OCI-M1 (cell line): ENCODE measurements around the gene DRC7.

Experiments
- DNase-seq: peaks from one replicate; lab custom pipeline; 2025; lab: John Stamatoyannopoulos, UW

Gene DRC7

DNA sequence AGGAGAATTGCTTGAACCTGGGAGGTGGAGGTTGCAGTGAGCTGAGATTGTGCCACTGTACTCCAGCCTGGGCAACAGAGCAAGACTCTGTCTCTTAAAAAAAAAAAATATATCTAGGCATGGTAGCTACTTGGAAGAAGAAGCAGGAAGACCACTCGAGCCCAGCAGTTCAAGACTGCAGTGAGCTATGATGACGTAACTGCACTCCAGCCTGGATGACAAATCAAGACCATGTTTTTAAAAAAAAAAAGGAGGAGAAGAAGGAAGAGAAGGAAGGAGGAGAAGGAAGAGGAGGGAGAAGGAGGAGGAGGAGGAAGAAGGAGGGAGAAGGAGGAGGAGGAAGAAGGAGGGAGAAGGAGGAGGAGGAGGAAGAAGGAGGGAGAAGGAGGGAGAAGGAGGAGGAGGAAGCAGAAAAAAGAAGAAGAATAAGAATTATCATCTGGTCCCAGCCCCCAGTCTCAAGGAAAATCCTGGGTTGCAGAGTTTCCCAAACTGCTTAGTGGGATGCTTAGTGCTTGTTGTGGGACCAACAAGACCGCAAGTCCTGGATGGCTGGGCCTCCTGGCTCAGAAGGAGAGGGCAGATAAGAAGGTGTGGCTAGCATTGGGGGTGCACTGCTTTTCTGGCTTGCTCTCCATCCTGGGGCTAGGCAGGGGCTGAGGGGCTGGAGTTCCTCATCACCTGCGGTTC, 3.7 kb upstream of the DRC7 start:
- peak; percentile 88 for DNase-seq

DNA sequence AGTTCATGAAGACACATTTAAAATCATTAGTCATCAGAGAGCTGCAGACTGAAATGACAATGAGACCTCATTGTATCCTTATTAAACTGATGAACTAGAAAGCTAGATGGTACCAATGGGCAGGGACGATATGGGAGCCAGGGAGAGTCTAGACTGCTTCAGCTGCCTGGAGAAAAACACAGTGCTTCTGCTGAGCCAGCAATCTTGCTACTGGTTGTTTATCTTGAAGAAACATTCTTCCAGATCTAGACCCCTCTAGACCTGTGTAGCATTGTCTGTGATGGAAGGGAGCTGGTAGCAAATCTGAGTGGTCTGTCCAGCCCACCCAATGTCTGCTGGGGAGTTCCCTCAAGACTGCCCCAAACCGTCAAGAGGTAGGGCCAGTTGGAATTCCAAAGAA, 2.0 kb upstream of the DRC7 start:
- no peak for DNase-seq

DNA sequence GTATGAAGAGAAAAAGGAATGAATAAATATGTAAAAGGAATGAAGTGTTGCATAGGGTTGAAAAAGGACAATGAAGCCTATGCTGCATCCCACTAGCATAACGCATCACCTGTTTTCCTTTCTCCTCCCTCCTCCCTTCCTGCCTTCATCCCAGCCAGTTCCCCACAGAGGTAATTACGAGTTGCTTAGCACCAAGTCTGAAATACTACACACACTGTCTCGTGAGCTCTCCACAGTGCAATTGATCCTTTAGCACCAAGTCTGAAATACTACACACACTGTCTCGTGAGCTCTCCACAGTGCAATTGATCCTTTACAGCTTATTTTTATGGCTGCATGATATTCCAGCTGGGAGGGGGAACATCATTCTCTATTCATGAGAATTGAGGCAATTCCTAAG, 1.1 kb upstream of the DRC7 start:
- DNase-seq: no peak

DNA sequence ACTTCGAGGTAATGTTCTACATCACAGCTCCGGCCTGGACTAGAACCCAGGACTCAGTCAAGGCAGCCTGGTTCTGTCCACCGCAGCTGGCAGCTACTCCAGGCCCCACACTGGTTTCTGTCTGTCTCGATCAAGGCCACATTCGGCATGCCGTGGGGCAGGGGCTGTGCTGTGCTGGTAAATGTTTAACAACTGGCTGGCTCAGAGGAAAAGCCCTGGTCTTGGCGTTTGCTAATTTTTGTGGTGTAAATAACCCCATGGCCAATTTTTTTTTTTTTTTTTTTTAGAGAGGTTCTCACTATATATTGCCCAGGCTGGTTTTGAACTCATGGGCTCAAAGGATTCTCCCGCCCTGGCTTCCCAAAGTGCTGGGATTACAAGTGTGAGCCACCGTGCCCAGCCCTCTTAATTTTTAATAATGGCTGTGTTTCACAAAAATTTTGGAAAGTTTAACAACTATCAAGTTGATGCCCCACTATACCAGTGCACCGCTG, 328 bp upstream of the DRC7 start:
- no peak for DNase-seq

DNA sequence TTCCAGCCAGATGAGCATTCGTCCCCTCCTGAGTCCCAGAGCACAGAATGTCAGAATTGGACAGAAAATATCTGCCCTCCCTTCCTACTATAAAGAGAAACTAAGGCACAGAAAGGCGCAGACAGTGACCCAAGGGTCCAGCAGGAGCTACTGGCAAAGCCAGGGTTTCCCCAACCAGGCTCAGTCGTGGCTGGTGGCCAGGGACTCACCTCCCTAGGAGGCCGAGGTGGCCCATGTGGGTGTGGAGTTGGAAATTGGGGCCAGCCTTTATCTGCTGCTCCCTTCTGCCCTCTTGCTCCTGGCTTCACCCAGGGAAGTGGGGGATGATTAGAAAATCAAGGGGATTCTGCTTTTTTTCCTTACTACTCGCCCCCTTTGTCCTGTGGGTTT, 1.1 kb downstream of the DRC7 start:
- DNase-seq: no peak

DNA sequence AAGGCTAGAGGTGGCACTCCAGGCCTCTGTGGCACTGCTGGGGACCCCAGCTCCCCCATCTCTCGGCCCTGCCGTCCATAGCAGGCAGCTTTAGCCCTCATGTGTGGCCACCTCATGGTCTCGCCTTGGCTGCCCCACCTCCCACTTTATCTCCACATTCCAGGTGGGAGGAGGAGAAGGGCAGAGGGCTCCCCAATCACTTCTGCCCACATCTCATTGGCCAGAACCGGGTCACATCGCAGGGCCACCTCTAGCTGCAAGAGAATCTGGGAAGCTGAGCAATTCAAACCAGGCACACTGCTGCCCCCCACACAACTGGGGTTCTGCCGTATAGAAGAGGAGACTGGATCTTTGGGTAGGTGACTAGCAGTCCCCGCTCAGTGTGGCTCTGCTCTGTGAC, 1.6 kb downstream of the DRC7 start:
- DNase-seq: no peak

DNA sequence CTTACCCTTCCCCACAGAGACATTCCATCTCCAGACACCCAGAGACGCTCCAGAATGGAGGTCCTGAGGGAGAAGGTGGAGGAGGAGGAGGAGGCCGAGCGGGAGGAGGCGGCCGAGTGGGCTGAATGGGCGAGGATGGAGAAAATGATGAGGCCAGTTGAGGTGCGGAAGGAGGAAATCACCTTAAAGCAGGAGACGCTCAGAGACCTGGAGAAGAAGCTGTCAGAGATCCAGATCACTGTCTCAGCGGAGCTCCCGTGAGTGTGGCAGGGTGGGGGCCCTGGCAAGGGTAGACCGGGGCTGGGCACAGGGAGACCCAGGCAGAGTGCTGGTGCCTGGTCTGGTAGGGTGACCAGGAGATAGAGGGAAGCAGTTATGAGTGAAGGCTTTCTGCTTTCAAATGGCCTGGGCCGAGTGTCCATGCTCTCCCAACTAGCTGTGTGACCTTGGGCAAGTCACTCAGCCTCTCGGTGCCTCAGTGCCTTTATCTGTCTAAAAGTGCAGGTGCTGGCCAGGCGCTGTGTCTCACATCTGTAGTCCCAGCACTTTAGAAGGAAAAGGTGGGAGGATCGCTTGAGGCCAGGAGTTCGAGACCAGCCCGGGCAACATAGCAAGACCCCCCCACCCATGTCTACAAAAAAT, 3.4 kb downstream of the DRC7 start:
- DNase-seq: no peak

DNA sequence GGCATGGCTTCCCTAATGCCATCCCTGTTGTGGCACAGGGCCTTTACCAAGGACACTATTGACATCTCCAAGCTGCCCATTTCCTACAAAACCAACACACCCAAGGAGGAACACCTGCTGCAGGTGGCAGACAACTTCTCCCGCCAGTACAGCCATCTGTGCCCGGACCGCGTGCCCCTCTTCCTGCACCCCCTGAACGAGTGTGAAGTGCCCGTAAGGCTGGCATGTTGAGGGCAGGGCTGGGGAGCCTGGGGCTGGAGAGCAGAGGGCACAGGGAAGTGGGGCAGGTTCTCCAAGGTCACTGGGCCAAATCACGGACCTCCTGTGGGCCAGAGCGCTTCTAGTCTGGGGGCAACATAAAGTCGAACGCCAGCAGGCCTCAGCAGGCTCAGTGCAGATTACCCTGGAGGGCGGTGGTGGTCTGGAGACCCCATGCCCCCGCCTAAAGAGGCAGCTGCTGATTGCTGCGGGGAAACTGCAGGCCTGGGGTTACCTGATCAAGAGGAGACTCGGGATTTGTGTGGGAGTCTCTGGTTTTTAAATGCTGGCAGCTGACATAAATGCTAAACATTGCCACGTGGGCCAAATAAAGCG, 4.3 kb downstream of the DRC7 start:
- no peak for DNase-seq

DNA sequence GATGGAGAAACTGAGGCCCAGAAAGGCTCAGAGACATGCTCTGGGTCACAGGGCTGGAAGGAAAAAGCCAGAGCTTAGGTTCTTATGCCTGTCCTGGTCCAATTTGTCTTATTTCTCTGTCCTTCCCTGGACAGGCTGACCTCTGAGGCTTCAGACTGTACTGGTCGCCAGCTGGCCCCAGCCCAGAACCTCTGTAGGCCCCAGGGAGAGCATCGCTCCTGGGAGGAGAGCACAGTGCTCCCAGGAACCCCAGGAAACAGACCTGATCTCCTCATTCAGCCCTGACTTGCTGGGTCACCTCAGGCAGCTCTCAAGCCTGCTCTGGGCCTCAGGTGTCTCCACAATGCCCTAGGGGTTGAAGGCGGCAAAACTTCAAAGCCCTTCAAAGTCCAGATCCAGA, 4.9 kb downstream of the DRC7 start:
- no peak for DNase-seq

DNA sequence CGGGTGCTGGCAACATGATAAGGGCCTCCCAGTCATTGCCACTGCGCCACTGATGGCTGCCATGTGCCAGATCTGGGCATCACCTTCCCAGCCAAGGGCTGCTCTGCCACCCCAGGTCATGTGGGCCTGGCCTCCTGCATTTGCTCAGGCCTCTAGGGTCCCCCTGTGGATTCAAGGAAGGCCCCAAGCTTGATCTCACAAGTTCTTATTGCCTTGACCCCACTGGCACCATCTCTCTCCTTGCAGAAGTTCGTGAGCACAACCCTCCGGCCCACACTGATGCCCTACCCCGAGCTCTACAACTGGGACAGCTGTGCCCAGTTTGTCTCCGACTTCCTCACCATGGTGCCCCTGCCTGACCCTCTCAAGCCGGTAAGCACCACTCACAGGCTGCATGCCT, 5.3 kb downstream of the DRC7 start:
- DNase-seq: no peak

DNA sequence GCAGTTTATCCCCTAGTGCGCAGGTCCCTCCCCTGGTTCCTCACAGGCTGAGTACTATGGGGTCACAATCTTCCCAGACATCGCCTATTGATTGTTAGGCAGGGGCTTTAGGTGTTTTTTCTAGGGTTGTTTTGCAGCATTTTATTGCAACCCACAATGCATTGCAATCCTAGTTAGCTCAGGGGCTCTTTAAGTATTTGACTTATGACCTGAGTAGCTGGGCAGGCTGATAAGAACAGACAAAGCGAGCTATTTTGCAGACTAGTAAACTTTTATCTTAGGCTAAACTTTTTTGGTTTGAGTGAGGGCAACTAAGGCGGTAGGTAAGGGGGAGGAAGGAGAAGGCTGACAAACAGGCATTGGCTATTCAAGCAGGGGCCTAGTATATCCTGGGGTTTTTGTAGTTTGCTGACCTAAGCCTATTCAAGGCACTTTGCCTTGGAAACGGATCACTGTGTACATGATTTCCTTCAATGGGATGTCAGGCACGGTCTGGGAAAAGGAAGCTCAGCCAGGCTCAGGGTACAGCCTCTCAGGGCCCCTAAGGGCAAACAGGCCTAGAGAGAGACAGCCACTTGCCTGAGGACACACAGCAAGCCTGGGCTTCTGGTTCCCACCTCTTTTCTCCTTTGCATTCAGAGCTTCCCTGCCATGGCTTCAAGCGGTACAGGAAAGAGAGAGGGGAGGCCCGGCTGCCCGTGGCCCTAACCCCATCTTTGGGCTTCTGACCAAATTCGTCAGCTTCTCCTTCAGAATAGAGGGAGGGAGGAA, 6.4 kb downstream of the DRC7 start:
- peak; percentile 62 for DNase-seq

DNA sequence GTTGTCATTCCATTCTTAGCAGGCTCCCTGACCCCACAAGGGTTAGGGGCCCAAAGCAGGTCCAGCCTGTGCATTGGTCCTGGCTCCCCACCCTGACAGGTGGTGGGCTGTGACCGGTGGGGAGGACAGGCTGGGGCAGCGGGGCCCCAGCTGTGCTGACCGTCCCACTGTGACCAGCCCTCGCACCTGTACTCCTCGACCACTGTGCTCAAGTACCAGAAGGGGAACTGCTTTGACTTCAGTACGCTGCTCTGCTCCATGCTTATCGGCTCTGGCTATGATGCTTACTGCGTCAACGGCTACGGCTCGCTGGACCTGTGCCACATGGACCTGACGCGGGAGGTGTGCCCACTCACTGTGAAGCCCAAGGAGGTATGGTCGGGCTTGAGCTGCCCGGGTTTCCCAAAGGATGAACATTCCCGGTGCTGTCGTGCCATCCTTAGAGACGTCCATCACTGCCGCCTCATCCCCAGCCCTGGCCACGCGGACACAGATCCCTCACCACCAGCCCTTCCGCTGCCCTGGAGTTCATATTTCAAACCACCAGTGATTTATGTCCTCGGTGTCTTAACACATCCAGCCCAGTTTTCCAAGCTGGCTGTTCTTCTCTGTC, 7.3 kb downstream of the DRC7 start:
- no peak for DNase-seq

DNA sequence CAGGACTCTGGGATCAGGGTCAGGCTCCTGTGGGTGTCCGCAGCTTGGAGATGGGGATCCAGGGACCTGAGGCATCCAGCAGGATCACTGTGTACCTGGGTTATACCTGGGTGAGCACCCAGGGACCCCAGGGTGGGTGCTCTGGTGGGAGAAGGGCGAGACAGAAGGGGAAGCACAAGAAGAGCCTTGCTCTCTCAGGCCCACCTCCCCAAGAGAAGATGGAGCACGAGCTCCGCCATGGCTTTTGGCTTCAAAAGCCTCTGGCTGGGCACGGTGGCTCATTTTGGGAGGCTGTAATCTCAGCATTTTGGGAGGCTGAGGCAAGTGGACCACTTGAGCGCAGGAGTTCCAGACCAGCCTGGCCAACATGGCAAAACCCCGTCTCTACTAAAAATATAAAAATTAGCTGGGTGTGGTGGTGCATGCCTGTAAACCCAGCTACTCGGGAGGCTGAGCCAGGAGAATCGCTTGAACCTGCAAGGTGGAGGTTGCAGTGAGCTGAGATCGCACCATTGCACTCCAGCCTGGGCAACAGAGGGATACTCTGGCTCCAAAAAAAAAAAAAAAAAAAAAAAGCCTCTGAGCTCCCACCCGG, 8.9 kb downstream of the DRC7 start:
- no peak for DNase-seq

DNA sequence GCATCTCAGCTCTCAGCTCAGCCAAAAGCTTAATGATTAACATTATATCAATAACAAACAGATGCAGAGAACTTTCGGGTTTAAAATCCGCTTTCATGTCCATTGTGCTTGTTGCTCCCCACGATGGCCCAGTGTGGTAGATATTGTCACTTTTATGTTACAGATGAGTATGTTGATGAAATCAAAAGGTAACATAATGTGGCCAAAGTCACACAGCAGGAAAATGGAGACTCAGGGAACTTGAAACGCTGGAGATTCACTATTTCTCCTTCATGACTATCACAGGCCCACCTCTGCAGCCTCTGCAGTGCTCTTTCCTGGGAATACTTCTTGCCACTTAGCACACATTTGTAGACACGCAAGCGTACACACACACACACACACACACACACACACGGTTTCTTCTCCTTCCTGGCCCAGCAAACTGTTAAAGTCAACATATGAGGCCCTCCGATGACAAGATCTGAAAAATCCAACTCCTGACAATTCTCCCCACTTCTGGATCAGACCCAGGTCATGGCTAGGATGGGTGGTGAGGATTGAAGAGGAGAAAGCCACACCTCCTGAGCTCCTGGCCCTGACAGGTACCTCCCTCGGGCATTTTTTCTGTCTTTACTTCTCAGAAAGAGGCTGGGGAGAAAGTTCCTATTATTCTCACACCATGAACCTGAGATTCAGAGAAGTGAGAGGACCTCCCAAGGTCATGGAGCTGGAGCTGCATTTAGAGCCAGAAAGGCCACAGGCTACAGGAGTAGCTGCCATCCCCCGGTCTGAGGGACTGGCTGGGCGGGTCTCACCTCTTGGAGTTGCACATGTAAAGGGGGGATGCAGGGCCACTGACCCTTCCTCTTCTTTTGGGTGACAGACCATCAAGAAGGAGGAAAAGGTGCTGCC, 9.7 kb downstream of the DRC7 start:
- DNase-seq: no peak

DNA sequence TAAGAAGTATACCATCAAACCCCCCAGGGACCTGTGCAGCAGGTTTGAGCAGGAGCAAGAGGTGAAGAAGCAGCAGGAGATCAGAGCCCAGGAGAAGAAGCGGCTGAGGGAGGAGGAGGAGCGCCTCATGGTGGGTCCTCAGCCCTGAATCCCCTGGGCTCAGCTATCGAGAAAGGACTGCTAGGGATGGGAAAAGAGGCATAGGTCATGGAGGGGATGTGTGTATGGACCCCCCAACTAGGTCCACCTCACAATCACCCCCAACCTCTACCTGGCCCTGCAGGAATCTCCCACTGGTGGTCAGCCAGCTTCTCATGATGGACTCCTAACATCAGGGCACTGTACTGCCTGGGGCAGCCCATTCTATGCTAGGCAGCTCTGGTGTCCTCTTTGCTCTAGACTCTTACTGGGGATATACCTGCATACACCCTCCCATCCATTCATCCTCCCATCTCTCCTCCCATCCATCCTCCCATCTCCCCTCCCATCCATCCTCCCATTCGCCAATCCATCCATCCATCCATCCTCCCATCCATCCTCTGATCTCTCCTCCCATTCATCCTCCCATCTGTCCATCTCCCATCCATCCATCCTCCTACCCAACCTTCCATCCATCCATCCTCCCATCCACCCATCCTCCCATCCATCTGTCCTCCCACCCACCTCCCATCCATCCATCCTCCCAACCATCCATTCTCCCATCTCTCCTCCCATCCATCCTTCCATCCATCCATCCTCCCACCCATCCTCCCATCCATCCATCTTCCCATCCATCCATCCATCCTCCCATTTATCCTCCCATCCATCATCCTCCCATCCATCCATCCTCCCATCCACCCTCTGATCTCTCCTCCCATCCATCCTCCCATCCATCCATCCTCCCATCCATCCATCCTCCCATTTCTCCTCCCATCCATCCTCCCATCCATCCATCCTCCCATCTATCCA, 10.6 kb downstream of the DRC7 start:
- DNase-seq: no peak

DNA sequence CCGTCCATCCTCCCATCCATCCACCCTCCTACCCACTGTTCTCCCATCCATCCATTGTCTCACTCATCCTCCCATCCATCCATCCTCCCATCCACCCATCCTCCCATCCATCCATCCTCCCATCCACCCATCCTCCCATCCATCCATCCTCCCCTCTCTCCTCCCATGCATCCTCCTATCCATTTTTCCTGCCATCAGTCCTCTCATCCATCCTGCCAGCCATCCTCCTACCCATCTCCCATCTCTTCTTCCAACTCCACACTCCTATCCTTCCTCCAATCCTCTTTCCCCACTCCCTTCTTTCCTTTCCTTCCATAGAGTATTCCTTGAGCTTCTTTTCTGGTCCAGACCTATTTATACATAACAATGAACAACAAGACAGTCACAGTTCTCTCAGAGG, 12.1 kb downstream of the DRC7 start:
- no peak for DNase-seq

DNA sequence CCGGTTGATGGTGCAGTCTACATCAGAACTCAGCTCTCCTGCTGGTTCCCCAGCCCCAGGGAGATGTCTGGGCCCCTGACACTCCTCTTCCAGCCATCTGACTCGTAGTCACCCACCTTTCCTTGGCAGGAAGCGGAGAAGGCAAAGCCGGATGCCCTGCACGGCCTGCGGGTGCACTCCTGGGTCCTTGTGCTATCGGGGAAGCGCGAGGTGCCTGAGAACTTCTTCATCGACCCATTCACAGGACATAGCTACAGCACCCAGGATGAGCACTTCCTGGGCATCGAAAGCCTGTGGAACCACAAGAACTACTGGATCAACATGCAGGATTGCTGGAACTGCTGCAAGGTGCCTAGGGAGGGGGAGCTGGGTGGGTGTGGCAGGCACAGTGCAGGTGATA, 12.7 kb downstream of the DRC7 start:
- DNase-seq: no peak

DNA sequence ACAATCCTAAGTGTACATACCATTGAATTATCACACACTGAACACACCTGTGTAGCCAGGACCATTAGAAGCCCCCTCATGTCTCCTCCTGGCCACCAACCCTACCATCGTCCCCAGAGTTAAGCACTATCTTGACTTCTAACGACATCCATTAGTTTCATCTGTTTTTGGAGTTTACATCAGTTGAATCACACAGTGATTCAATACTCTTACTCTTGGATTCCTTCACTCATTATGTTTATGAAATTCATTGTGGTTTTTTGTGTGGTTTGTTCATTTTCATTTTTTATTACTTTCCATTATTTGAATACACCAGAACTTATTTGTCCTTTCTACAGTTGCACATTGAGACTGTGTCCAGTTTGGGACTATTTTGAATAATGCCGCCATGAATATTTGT, 13.6 kb downstream of the DRC7 start:
- DNase-seq: no peak

DNA sequence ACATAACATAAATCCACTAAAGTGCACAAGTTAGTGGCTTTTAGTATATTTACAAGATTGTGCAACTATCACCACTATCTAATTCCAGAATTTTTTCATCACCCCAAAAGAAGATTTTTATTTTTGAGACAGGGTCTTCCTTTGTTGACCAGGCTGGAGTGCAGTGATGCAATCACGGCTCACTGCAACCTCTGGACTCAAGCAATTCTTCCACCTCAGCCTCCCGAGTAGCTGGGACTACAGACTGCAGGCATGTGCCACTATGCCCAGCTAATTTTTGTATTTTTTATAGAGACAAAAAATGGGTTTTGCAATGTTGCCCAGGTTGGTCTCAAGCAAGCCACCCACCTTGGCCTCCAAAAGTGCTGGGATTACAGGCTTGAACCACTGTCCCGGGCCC, 15.1 kb downstream of the DRC7 start:
- no peak for DNase-seq

DNA sequence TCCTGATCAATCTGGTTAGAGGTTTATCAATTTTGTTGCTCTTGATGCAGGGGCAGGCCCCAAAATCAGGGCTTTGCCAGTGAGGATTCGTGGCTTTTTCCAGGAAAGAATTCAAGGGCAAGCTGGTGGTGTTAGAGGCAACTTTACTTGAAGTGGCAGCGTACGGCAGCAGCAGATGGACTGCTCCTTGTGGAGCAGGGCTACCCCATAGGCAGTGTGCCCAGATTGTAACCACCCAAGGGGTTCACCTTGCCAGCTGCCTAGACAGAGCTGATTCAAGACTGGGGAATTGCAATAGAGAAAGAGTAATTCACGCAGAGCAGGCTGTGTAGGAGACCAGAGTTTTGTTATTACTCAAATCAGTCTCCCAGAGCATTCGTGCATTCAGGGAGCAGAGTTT, 16.7 kb downstream of the DRC7 start:
- no peak for DNase-seq
